Neutrophil (primary cell): ENCODE results near the gene PTPRN2.

ENCODE experiments used
- H3K27ac ChIP-seq: fragments of 200-600 bp; sonication (generic); 2 replicates; pipeline ENCODE4 v1.5.1; 2016; ENCODE audit warnings: mild to moderate bottlenecking, moderate library complexity
- H3K27me3 ChIP-seq: fragments of 200-600 bp; sonication (generic); 2 replicates; pipeline ENCODE4 v1.6.0; 2016; ENCODE audit warnings: mild to moderate bottlenecking
- H3K36me3 ChIP-seq: fragments of 200-600 bp; sonication (generic); 2 replicates; pipeline ENCODE4 v1.5.1; 2017
- H3K4me1 ChIP-seq, 2 experiments: fragments of 200-600 bp in 1 of 2; sonication (generic) in 1 of 2; 1 replicate in 1 of 2; 2 replicates in 1 of 2; pipeline versions ENCODE4 v1.5.1 to v1.6.1; 2013 to 2016; ENCODE audit warnings: low read depth in 1 of 2, low read length in 1 of 2, mild to moderate bottlenecking in 1 of 2, moderate library complexity in 1 of 2; ENCODE audit not compliant: control insufficient read depth in 1 of 2, insufficient read depth in 1 of 2
- H3K4me3 ChIP-seq, 2 experiments: fragments of 200-600 bp in 1 of 2; sonication (generic) in 1 of 2; 1 replicate in 1 of 2; 2 replicates in 1 of 2; pipeline ENCODE4 v1.5.1; 2013 to 2016; ENCODE audit warnings: low read depth in 1 of 2, low read length in 1 of 2, mild to moderate bottlenecking in 1 of 2, moderate library complexity in 1 of 2
- H3K9me3 ChIP-seq: fragments of 200-600 bp; sonication (generic); 2 replicates; pipeline ENCODE4 v1.5.1; 2016
- CTCF ChIP-seq: fragments of 200-600 bp; sonication (generic); IDR thresholded peaks from 2 replicates; pipeline ENCODE4 v1.5.1; 2016; ENCODE audit warnings: antibody characterized with exemption

PTPRN2 gene

GRCh38 chr7:158289231-158289630 is 298.4 kb downstream of the PTPRN2 start:
- Histone ChIP-seq H3K9me3 (no peaks in the 10 kb centered on the region), H3K27ac (no peak overlapping the region), H3K4me3 (no peak overlapping the region), H3K4me1 (no peaks in the 10 kb centered on the region), H3K27me3 (no peaks in the 10 kb centered on the region), H3K36me3 (no peaks in the 10 kb centered on the region)
- no peak for TF ChIP-seq CTCF

- no peak for TF ChIP-seq CTCF
- no peaks in the 10 kb centered on the region for H3K36me3 ChIP-seq
- H3K27ac ChIP-seq: no peak overlapping the region
- H3K4me1 ChIP-seq: no peaks in the 10 kb centered on the region
- H3K27me3 ChIP-seq: no peaks in the 10 kb centered on the region
- no peaks in the 10 kb centered on the region for H3K9me3 ChIP-seq
- H3K4me3 ChIP-seq: no peak overlapping the region
Observed at GRCh38 chr7:158286210-158286609, 301.4 kb downstream of the PTPRN2 start.

GRCh38 chr7:158285383-158285770 is 302.2 kb downstream of the PTPRN2 start:
- H3K36me3 ChIP-seq: no peaks in the 10 kb centered on the region

GRCh38 chr7:158284617-158285382 is 302.8 kb downstream of the PTPRN2 start:
- no peaks in the 10 kb centered on the region for H3K9me3 ChIP-seq

More at GRCh38 chr7:158285383-158285770, 302.2 kb downstream of the PTPRN2 start:
- no peaks in the 10 kb centered on the region for H3K27me3 ChIP-seq
- H3K27ac ChIP-seq: no peak overlapping the region
- H3K4me3 ChIP-seq: no peak overlapping the region
- TF ChIP-seq CTCF: no peak
- H3K9me3 ChIP-seq: no peaks in the 10 kb centered on the region
- no peaks in the 10 kb centered on the region for H3K4me1 ChIP-seq

GRCh38 chr7:158284121-158284520 is 303.5 kb downstream of the PTPRN2 start:
- no peaks in the 10 kb centered on the region for H3K27me3 ChIP-seq
- no peak overlapping the region for H3K27ac ChIP-seq
- H3K9me3 ChIP-seq: no peaks in the 10 kb centered on the region
- H3K4me3 ChIP-seq: no peak overlapping the region
- H3K36me3 ChIP-seq: no peaks in the 10 kb centered on the region
- no peak for TF ChIP-seq CTCF
- H3K4me1 ChIP-seq: no peaks in the 10 kb centered on the region

More at GRCh38 chr7:158284617-158285382, 302.8 kb downstream of the PTPRN2 start:
- no peak overlapping the region for H3K4me3 ChIP-seq
- no peaks in the 10 kb centered on the region for H3K4me1 ChIP-seq
- no peaks in the 10 kb centered on the region for H3K27me3 ChIP-seq
- no peaks in the 10 kb centered on the region for H3K36me3 ChIP-seq
- TF ChIP-seq CTCF: no peak
- no peak overlapping the region for H3K27ac ChIP-seq
